Measurements from ENCODE around the gene GTF2H4.

GTF2H4 gene

DNA sequence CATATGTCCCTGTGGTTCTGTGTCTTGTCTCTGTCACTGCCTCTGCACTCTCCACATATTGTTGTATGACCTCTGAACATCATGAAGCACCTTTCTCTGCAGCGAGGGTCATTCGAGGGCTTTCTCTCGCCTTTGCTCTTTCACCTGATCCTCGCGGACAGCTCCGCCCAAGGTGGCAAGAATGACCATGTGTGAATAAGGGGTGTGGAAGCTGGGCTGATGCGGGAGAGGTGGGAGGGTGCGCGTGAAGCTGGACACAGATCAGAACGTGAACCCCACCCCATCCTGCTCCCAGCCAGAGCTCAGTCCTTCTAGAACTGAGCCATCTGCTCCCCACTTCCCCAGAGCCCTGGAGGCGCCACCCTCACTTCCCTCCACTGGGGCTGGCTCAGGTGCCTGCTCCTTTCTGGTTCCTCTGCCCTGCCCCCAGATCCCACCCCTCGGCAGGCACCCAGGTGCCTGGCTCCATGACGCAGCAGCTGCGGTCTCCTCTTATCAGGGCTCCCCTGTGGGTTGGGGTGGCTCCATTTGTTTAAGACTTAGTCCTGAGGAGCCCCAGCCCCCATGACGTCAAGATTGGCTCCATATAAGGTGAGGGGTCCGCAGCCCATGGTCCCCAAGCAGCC lies 32.5 kb downstream of the GTF2H4 start, which contains the start of gene MUCL3:
Gene MUCL3 (plus strand): TSS at position 613 of the 626 bp plus-strand sequence. CDS start 27 bp downstream, outside the sequence.
- no peak for FAIRE-seq
- DNase-seq (ENCODE audit: insufficient read length, low spot score), result no peak
- no peak for TF ChIP-seq CTCF (IDR thresholded peaks at IDR 0.05; ENCODE audit: insufficient read depth, missing control alignments)

- FAIRE-seq (no peak), DNase-seq (ENCODE audit: insufficient read length, low spot score) (no peak)
- peak; percentile 47 for TF ChIP-seq CTCF (IDR thresholded peaks at IDR 0.05; ENCODE audit: insufficient read depth, missing control alignments)
Measured at GRCh38 chr6:30942338-30943060, 34.5 kb downstream of the GTF2H4 start.

- no peak for TF ChIP-seq CTCF (IDR thresholded peaks at IDR 0.05; ENCODE audit: insufficient read depth, missing control alignments)
- FAIRE-seq, result no peak
Measured at GRCh38 chr6:30944051-30944450, 36.0 kb downstream of the GTF2H4 start.

DNA sequence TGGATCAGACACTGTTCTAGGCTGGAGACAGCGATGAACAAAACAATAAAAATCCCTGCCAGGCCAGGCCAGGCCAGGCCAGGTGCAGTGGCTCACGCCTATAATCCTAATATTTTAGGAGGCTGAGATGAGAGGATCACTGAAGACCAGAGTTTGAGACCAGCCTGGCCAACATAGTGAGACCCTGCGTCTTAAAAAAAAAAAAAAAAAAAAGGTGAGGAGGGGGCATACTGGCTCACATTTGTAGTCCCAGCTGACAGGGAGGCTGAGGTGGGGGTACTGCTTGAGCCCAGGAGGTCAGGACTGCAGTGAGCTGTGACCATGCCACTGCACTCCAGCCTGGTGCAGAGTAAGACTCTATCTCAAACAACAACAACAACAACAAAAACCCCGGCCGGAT lies 37.3 kb downstream of the GTF2H4 start:
- DNase-seq (ENCODE audit: insufficient read length, low spot score) (no peak), FAIRE-seq (no peak)
- no peak for TF ChIP-seq CTCF (IDR thresholded peaks at IDR 0.05; ENCODE audit: insufficient read depth, missing control alignments)

More at GRCh38 chr6:30944051-30944450, 36.0 kb downstream of the GTF2H4 start:
- DNase-seq (ENCODE audit: insufficient read length, low spot score), result no peak

DNA sequence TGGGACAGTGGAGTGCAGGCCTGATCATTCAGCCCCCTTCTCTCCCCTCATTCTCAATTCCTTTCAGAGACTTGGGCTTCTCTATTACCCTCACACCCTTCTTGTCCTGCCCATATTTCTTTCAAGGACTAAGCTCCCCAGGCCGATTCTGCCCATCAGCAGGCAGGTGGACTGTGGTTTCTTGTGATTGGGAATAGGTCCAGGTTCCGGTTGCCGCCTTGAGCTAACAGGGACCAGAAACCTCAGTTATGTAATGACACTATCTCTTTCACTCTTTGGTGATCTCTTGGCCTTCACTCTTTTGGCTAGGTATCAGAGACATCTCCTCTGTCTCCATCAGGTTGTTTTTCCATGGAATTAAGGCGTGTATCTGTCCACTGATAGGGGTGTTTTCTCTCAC lies 39.2 kb downstream of the GTF2H4 start:
- DNase-seq (ENCODE audit: insufficient read length, low spot score), result no peak
- no peak for FAIRE-seq
- no peak for TF ChIP-seq CTCF (IDR thresholded peaks at IDR 0.05; ENCODE audit: insufficient read depth, missing control alignments)

DNA sequence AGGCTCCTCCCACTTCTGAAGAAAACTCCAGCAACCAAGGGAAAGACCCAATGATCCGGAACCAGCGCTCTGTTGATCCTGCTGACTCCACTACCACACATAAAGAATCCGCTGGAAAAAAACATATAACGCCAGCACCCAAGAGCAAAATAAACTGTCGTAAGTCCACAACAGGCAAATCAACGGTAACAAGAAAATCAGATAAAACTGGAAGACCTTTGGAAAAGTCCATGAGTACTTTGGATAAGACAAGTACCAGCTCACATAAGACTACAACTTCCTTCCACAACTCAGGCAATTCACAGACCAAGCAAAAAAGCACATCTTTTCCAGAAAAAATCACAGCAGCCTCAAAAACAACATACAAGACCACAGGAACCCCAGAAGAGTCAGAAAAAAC lies 40.8 kb downstream of the GTF2H4 start:
- FAIRE-seq (no peak), DNase-seq (ENCODE audit: insufficient read length, low spot score) (no peak)
- no peak for TF ChIP-seq CTCF (IDR thresholded peaks at IDR 0.05; ENCODE audit: insufficient read depth, missing control alignments)

- no peak for TF ChIP-seq CTCF (IDR thresholded peaks at IDR 0.05; ENCODE audit: insufficient read depth, missing control alignments)
- FAIRE-seq (no peak), DNase-seq (ENCODE audit: insufficient read length, low spot score) (no peak)
Measured at GRCh38 chr6:30951907-30952469, 44.0 kb downstream of the GTF2H4 start.

All from D721Med (cell line).